GM12874 (cell line): ENCODE results near the gene HAPLN3.

Source experiments
- CTCF ChIP-seq: IDR thresholded peaks from 2 replicates; pipeline ENCODE4 v1.5.1; 2011; ENCODE audit warnings: low read depth, mild to moderate bottlenecking, control low read depth, low read length, moderate library complexity; ENCODE audit not compliant: insufficient read depth

The HAPLN3 gene

GRCh38 chr15:88844749-88845386, 50.5 kb downstream of the HAPLN3 start:
- TF ChIP-seq CTCF: no peak

GRCh38 chr15:88843334-88843733, 52.0 kb downstream of the HAPLN3 start:
- TF ChIP-seq CTCF: no peak

DNA sequence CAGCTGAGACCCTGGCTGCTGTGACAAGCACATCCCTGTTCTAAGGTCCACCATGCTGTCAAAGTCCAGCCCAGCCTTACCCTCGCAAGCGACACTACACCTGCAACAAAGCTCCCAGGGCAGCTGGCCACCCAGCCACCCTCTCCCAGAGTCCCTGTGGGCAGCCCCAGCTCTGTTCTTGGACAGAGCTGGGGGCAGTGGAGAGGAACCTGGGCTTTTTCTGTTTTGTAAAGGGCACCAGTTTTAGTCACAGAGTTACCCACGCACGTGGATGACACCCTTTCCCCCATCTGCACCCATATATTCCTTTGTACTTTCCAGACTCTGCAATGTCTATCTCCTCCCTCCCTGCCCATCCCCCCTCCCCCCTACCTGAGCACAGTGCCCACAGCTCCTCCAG, 53.2 kb downstream of the HAPLN3 start:
- TF ChIP-seq CTCF: no peak

- no peak for TF ChIP-seq CTCF
Measured at GRCh38 chr15:88841236-88841635, 54.1 kb downstream of the HAPLN3 start.

DNA sequence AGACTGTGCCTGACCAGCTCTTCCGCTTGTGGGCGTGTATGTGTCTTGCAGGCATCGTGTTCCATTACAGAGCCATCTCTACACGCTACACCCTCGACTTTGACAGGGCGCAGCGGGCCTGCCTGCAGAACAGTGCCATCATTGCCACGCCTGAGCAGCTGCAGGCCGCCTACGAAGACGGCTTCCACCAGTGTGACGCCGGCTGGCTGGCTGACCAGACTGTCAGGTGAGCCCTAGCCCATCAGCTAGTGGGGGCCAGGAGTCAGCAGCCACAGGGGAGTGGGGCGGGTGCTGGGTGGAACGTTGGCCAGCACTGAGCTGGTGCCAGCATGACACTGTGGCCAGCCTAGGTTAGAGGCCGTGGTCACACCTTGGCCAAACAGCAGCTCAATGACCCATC, 55.4 kb downstream of the HAPLN3 start:
- no peak for TF ChIP-seq CTCF

DNA sequence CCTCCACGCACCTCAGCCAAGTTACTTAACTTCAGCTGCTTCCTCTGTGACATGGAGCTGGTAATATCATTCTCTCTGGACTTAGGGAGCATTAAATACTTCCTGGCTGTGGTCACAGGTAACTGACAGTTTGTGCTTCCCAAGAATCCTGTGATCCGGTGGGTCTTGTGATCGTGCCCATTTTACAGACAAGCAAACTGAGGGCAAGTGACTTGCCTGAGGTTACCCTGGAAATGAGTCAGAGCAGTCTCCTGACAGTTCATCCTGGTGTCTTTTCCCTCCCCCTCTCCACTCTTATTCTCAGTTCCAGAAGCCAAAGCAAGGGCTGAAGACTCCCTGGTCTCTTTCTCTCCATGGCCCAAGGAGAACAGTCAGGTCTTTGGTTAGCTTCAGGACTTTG, 56.2 kb downstream of the HAPLN3 start:
- no peak for TF ChIP-seq CTCF

DNA sequence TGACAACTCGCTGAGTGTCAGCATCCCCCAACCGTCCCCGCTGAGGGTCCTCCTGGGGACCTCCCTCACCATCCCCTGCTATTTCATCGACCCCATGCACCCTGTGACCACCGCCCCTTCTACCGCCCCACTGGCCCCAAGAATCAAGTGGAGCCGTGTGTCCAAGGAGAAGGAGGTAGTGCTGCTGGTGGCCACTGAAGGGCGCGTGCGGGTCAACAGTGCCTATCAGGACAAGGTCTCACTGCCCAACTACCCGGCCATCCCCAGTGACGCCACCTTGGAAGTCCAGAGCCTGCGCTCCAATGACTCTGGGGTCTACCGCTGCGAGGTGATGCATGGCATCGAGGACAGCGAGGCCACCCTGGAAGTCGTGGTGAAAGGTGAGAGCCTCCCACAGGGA, 56.7 kb downstream of the HAPLN3 start:
- TF ChIP-seq CTCF: no peak
